Adipocyte (in vitro differentiated cells): ENCODE measurements around the gene TSPAN5.

Experiments used
- DNase-seq: peaks from one replicate; pipeline ENCODE4 v3.0.0-alpha.2; 2015; ENCODE audit warnings: low read depth
- H3K27me3 ChIP-seq: replicated peaks from 2 replicates; pipeline ENCODE4 v1.7.0; 2013; ENCODE audit warnings: mild to moderate bottlenecking, low read length, moderate library complexity; ENCODE audit not compliant: control insufficient read depth, insufficient read depth
- H3K36me3 ChIP-seq: 2 replicates; pipeline ENCODE4 v1.7.0; 2013; ENCODE audit warnings: low read length, mild to moderate bottlenecking, moderate library complexity; ENCODE audit not compliant: control insufficient read depth, insufficient read depth, severe bottlenecking
- H3K4me1 ChIP-seq: 2 replicates; pipeline ENCODE4 v1.7.0; 2013; ENCODE audit warnings: mild to moderate bottlenecking, low read length, moderate library complexity; ENCODE audit not compliant: control insufficient read depth, insufficient read depth
- H3K4me3 ChIP-seq: 2 replicates; pipeline ENCODE4 v1.7.0; 2013; ENCODE audit warnings: mild to moderate bottlenecking, low read length, moderate library complexity
- H3K9ac ChIP-seq: 2 replicates; pipeline ENCODE4 v1.7.0; 2013; ENCODE audit warnings: mild to moderate bottlenecking, low read length, moderate library complexity
- H3K9me3 ChIP-seq: 2 replicates; pipeline ENCODE4 v1.7.0; 2013; ENCODE audit warnings: mild to moderate bottlenecking, low read length, moderate library complexity; ENCODE audit not compliant: control insufficient read depth

Gene TSPAN5

GRCh38 chr4:98641376-98641775, 17.0 kb downstream of the TSPAN5 start:
- no peak overlapping the region for H3K9ac ChIP-seq
- no peaks in the 10 kb centered on the region for H3K27me3 ChIP-seq
- no peaks in the 10 kb centered on the region for H3K36me3 ChIP-seq
- no peaks in the 10 kb centered on the region for H3K9me3 ChIP-seq
- DNase-seq = no peak
- peaks cover 18% of the 10 kb centered on the region for H3K4me1 ChIP-seq
- H3K4me3 ChIP-seq = no peak overlapping the region

GRCh38 chr4:98639523-98639922, 18.9 kb downstream of the TSPAN5 start:
- H3K4me3 ChIP-seq = peak overlapping the region; percentile 42
- H3K9me3 ChIP-seq = no peaks in the 10 kb centered on the region
- peak overlapping the region; percentile 40 for H3K9ac ChIP-seq
- H3K36me3 ChIP-seq = no peaks in the 10 kb centered on the region
- H3K4me1 ChIP-seq = peaks cover 18% of the 10 kb centered on the region
- no peaks in the 10 kb centered on the region for H3K27me3 ChIP-seq
- DNase-seq = peak; percentile 38

- Histone ChIP-seq H3K4me1 (peaks cover 18% of the 10 kb centered on the region), H3K9me3 (no peaks in the 10 kb centered on the region), H3K27me3 (no peaks in the 10 kb centered on the region), H3K36me3 (no peaks in the 10 kb centered on the region), H3K9ac (no peak overlapping the region), H3K4me3 (peak overlapping the region; percentile 42)
- no peak for DNase-seq
Measured at GRCh38 chr4:98639108-98639507, 19.3 kb downstream of the TSPAN5 start.

DNA sequence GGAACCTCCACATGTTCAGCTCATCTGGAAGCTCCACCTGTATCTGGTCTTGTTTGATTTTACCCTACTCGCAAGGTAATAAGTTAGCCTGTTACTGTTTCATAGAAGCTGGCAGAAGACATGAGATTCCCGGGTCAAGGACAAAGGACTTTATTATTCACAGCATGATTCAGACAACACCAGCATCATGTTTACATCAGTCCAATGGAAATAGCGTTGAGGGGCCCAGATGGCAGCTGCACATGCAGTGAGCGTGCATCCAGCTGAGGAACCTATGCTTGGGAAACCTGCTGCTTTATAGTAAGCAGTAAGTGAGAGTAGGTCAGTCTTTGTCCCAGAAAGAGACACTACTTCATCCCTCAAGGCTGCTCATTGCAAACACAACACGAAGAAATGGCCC, 19.8 kb downstream of the TSPAN5 start:
- Histone ChIP-seq H3K9ac (no peak overlapping the region), H3K4me1 (peaks cover 18% of the 10 kb centered on the region), H3K36me3 (no peaks in the 10 kb centered on the region), H3K27me3 (no peaks in the 10 kb centered on the region), H3K4me3 (no peak overlapping the region), H3K9me3 (no peaks in the 10 kb centered on the region)
- DNase-seq = no peak

DNA sequence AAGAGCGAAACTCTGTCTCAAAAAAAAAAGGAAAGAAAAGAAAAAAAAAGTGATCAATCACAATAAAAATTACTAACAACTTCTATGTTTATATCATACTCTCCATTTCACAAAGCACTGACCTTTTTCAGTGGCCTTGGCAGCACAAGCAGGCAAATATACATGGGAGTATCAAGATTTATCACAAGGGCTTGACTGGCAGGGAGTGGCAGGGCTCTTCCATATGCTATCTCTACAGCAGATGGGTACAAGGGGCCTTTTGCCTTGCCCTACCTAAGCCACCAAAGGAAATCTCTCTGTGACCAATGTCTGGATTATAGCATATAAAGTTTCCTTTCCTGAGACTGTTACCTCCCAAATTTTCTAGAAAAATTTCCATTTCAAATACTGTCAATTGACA, 24.4 kb downstream of the TSPAN5 start:
- Histone ChIP-seq H3K9me3 (no peaks in the 10 kb centered on the region), H3K27me3 (no peaks in the 10 kb centered on the region), H3K9ac (no peak overlapping the region), H3K4me1 (peaks cover 4% of the 10 kb centered on the region), H3K4me3 (no peak overlapping the region), H3K36me3 (no peaks in the 10 kb centered on the region)
- DNase-seq = no peak

DNA sequence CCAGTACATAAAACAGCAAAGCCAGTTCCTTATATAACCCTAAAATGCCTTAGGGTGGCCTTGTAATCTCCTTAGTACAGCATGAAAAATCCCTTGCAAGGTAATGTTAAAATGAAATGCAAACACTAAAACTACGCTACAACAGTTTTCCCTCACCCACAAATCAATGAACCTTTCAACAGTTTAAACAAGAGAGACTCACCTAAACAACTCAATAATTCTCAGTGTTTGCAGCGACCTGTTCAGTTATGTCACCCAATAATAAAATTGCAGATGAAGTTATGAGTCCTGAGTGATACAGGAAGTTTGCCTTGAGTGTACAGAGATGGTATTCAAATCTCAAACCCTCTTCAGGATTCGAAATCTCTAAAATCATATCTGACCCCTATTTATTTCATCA, 25.3 kb downstream of the TSPAN5 start:
- Histone ChIP-seq H3K9me3 (peaks cover 6% of the 10 kb centered on the region), H3K27me3 (no peaks in the 10 kb centered on the region), H3K9ac (no peak overlapping the region), H3K36me3 (no peaks in the 10 kb centered on the region), H3K4me1 (peaks cover 4% of the 10 kb centered on the region), H3K4me3 (no peak overlapping the region)
- DNase-seq = no peak

DNA sequence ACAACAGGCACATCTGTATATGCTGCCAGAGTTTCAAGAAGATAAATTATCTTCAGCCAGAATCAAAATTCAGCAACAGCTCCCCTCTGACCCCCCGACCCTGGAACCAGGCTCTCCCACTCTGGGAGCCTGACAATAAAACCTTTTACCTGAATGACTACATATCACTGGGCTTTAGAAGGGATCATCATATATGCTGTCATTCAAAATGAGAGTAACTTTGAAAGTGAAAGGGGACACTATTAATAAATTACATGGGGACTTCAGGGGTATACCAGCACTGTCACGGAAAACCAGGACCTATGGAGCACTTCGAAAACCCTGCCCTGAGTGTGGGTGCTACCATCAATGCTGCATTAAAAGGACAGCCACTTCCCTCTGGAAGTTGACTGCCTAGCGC, 26.2 kb downstream of the TSPAN5 start:
- no peak overlapping the region for H3K9ac ChIP-seq
- DNase-seq = no peak
- no peak overlapping the region for H3K4me3 ChIP-seq
- H3K9me3 ChIP-seq = peaks cover 7% of the 10 kb centered on the region
- H3K27me3 ChIP-seq = no peaks in the 10 kb centered on the region
- H3K4me1 ChIP-seq = peaks cover 8% of the 10 kb centered on the region
- no peaks in the 10 kb centered on the region for H3K36me3 ChIP-seq

GRCh38 chr4:98631506-98631905, 26.9 kb downstream of the TSPAN5 start:
- H3K27me3 ChIP-seq = no peaks in the 10 kb centered on the region
- no peak overlapping the region for H3K9ac ChIP-seq
- H3K9me3 ChIP-seq = peaks cover 7% of the 10 kb centered on the region
- peaks cover 16% of the 10 kb centered on the region for H3K4me1 ChIP-seq
- DNase-seq = no peak
- H3K4me3 ChIP-seq = no peak overlapping the region
- no peaks in the 10 kb centered on the region for H3K36me3 ChIP-seq

DNA sequence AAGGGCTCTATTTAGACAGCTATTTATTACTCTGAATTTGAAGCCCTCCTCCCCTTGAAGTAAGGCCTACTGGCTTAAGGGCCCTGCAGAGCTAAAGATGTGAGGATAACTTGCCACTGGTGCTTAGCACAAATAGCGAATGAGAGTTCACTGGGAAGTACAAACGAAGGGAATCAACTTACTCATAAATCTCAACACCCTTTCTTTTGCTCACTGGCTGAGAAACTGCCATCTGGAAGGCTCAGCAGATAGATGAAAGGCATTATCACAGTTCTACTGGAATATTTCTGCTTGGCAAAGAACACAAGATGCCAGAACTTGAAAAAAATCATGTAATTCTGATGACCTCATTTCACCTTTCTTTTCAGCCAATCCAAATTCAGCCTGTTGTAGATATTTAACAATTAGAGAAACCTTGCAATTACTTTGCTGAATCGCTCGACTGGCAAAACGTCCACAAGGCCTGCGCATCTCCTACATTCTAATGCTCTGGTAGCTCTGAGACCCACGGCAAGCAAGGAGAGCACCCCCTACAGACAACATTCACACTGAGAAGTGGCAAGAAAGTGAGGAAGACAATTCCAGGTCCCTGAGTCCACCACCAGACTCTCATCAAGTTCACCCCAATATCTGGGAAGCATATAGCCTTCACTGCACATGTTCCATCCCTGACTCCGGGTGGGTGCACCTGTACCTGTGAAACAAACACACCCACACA, 27.5 kb downstream of the TSPAN5 start:
- Histone ChIP-seq H3K36me3 (no peaks in the 10 kb centered on the region), H3K4me3 (no peak overlapping the region), H3K27me3 (no peaks in the 10 kb centered on the region), H3K4me1 (peaks cover 21% of the 10 kb centered on the region), H3K9ac (no peak overlapping the region), H3K9me3 (peaks cover 7% of the 10 kb centered on the region)
- DNase-seq = no peak

GRCh38 chr4:98627531-98628257, 30.7 kb downstream of the TSPAN5 start:
- H3K4me3 ChIP-seq = peak overlapping the region; percentile 10
- H3K36me3 ChIP-seq = no peaks in the 10 kb centered on the region
- peak; percentile 33 for DNase-seq
- peaks cover 7% of the 10 kb centered on the region for H3K9me3 ChIP-seq
- peak overlapping the region; percentile 61 for H3K9ac ChIP-seq
- H3K27me3 ChIP-seq = no peaks in the 10 kb centered on the region
- peaks cover 33% of the 10 kb centered on the region for H3K4me1 ChIP-seq

- Histone ChIP-seq H3K27me3 (no peaks in the 10 kb centered on the region), H3K36me3 (no peaks in the 10 kb centered on the region), H3K9ac (peak overlapping the region; percentile 61), H3K4me3 (no peak overlapping the region), H3K9me3 (peaks cover 7% of the 10 kb centered on the region), H3K4me1 (peaks cover 38% of the 10 kb centered on the region)
- DNase-seq = peak; percentile 82
Measured at GRCh38 chr4:98626350-98626749, 32.1 kb downstream of the TSPAN5 start.
